Subcutaneous adipose tissue (tissue), 4 donors: ENCODE results near the gene SLC6A7. TPM values are rescaled to one million over a fixed set of nuclear protein-coding genes. Genes with fewer than 3 reads are reported as not detected.

Experiments
- total RNA-seq, 4 donors: library from RNA; depleted of rRNA; stranded (reverse); fragments of >200 nt; gene quantifications; one replicate each; pipeline ENCODE4 v1.1.0, GENCODE V29; 2016
- TF ChIP-seq, protein P1 (sequence below): fragments of 450-650 bp; IDR thresholded peaks from one replicate; pipeline ENCODE4 v1.5.1; 2016; ENCODE audit warnings: low read depth, mild to moderate bottlenecking, control low read depth, antibody characterized with exemption, moderate library complexity

The SLC6A7 gene
- total RNA-seq, 4 donors from 2014 or later: 0.17 TPM; not detected in 3

DNA sequence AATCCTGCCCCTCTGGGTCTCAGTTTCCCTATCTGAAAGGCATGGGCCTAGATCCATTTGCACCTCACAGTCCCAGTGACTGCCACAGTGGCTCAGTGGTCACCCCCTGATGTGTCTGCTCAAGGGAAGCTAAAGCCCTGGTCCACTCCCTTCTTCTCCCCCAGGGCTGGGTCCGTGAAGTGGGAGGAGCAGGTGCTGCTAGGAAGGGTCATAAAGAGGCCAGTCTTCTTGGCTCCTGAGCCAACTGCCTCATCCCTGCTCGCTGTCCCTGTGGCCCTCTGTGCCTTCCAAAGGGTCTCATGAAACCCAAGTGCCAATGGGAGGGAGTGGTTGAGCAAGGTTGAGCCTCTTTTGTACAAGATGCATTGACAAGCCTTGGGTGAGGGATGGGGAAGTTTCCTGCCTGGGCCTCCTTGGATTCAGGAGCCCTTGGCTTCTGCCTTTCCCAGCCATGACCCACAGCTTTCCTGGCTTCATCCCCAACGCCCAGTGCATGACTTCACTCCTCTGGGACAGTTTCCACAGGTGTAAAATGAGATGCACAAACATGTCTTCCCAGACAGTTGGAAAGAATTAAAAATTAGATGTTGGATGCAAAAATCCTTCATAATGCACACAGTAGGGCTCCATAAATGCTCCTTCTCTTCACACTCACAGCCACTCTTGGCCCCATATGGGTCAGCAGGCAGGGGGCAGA, 1.6 kb upstream of the SLC6A7 start:
- TF ChIP-seq, protein P1, sequence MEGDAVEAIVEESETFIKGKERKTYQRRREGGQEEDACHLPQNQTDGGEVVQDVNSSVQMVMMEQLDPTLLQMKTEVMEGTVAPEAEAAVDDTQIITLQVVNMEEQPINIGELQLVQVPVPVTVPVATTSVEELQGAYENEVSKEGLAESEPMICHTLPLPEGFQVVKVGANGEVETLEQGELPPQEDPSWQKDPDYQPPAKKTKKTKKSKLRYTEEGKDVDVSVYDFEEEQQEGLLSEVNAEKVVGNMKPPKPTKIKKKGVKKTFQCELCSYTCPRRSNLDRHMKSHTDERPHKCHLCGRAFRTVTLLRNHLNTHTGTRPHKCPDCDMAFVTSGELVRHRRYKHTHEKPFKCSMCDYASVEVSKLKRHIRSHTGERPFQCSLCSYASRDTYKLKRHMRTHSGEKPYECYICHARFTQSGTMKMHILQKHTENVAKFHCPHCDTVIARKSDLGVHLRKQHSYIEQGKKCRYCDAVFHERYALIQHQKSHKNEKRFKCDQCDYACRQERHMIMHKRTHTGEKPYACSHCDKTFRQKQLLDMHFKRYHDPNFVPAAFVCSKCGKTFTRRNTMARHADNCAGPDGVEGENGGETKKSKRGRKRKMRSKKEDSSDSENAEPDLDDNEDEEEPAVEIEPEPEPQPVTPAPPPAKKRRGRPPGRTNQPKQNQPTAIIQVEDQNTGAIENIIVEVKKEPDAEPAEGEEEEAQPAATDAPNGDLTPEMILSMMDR: no peak

DNA sequence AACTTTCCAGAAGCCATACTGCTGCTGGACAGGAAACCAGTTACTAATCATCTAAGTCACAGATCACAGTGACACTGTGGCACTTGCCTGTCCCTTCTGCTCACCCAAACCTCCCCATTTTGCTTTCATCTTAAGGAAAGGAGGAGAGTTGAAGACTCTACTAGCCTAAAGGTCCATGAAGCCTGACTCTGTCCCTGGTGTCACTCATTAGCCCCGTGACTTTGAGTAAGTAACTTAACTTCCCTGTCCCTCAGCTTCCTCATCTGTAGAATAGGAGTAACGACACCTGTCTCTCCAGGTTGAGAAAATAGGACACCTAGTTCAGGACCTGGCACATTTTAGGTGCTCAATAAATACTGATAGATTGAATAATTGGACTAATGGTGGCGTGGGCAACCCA, 536 bp upstream of the SLC6A7 start:
- TF ChIP-seq, protein P1: no peak

DNA sequence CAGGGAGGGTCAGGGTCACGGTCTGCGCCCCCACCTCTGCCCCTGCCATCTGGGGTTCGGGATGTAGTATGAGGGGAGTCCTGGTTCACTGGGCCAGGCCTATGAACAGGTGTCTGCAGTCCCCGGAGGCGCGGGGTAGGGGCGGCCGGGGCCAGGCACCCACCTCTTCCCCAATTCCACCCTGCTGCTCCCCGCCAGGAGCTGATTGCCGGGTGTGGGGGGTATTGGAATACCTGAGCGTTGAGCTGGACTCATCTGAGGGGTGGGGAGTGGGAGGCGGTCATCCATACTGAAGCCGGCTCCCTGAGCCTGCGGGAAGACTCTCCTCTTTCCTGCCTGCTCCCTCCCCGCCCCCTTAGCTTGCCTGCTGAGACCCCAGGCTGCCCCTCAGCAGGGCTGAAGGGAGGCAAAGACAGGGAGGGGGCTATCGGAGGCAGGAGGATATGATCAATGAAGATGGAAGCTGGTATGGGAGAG, 679 bp downstream of the SLC6A7 start:
- TF ChIP-seq, protein P1: no peak

DNA sequence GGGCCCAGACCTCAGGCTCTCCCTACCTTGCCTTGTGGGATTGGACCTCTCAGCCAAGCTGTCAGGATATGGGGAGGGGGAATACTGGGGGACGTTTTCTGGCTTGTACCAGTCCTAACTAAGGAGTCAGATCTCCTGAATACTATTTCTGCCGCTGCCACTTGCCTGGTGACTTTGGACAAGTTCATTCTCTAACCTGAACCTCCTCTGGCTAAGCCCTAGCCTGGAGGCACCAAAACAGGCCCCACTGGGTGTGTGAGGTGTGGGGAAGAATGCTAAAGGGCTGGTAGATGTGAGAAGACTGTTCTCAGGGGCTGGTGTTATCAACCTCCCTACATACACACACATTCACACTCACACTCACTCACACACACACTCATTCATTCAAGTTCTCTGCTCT, 1.1 kb downstream of the SLC6A7 start:
- TF ChIP-seq, protein P1: no peak

DNA sequence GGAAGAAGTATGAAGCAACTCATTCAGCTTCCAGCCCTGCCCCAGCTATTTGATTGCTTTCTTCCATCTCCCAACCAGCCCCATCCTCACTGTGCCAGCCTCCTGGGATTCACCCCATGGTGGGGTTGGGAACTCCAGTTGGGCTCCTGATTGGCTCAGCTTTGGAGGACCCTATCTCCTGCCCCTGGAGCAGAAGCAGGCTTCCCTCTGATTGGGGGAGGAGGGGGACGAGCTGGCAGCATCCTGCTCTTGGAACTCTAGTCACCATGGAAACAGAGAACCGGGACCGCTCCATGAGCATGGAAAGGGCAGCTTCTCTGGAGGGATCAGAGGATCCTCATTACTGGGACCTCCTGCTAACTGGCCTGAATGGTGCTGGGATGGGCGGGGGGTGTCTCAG, 2.6 kb downstream of the SLC6A7 start:
- TF ChIP-seq, protein P1: no peak

DNA sequence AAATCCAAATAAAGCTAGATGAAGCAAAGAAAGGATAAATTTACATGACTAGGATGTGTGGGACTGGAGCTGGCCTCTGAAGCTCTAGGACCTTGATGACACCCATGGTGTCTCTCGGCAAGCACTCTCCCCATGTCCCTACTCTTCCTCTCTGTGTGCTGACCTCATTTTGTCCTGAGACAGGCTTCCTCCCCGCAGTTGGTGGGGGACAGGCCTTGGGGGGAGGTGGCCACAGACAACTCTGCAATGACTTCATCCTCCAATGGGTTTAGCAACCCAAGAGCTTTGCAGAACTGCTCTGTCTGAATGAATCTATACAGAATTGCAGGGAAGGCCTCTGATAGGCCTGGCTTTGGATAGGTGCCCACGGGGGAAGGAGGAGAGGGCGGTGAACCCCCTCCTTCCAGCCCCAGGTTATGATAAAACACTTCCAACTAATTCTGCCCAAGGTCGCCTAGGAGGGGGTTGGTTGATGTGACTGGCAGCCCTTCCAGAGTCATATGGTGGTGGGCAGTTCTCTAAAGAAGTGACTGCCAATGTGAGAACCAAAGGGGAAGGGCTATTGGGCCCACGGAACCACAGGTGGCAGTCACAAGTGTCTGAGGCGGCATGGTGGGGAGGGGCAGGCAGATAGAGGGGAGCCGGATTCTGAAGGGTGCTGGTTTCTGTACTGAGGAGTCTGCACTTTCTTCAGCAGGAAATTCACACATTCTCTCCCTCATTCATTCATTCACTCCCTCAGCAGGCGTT, 6.0 kb downstream of the SLC6A7 start:
- TF ChIP-seq, protein P1: no peak

DNA sequence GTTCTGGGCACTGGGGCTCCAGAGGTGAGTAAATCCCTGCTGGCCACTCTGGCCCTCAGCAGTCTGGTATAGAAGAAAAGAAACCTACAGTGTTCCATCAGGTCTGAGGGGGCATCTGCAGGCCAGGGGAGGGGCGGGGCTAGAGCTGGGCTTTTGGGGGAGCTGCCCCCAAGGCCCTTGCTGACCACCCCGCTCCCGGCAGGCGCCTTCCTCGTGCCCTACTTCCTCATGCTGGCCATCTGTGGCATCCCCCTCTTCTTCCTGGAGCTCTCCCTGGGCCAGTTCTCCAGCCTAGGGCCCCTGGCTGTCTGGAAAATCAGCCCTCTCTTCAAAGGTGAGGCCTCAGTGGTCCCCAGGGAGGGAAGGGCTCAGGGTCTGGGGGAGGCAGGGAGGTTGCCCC, 6.7 kb downstream of the SLC6A7 start:
- TF ChIP-seq, protein P1: no peak
